OCI-LY7 (cell line): ENCODE results near the gene KCNE3.

Experiments used
- CTCF ChIP-seq: fragments of 200-600 bp; sonication (generic); conservative IDR thresholded peaks from 2 replicates; pipeline ENCODE4 v1.5.1; 2014; ENCODE audit warnings: mild to moderate bottlenecking, antibody characterized with exemption, low read length, moderate library complexity, mixed read lengths
- EZH2phosphoT487 ChIP-seq: fragments of 200-600 bp; sonication (generic); IDR thresholded peaks from 2 replicates; pipeline ENCODE4 v1.6.1; 2018; ENCODE audit warnings: low read depth, borderline replicate concordance, mild to moderate bottlenecking, mixed run types, antibody characterized with exemption, low read length, moderate library complexity, mixed read lengths

DNA sequence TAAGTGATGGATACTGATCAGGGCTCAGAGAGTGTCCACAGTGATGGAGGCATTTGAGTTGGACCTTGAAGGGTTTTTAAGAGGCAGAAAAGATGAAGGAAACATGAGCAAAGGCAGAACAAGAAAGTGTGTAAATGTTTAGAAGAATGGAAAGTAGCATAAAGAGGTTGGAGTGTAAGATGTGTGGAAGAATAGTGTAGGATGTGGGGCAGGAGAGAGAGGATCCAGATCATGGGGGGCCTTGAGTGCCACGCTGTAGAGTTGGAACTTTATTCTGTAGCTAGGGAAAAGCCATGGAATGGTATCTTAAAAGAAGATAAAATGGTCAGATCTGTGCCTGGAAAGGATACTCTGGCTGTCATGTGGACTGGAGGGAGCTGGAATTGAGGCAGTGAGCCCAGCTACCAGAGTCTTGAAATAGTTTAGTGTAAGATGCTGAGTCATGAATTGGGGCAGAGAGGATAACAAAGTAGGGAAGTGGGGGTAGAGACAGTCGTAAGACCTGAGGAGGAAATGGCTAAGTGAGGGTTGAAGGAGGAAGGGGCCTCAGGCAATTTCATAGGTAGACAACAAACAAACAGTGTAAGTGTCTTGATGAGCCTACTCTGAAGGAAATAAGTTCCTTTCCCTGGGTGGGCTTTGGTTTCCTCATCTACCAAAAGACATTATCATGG lies 6.7 kb downstream of the KCNE3 start:
- TF ChIP-seq CTCF (no peak), EZH2phosphoT487 (no peak)
